ENCODE results near the gene PRR12.
A peak's percentile ranks its signal among the peaks of the same experiment; 100 is the strongest.
"Not testable (repeated sequence)": the region's sequence is repeated elsewhere in the genome, so short reads cannot be mapped to it uniquely, and the experiment has no call there.

PRR12 gene

DNA sequence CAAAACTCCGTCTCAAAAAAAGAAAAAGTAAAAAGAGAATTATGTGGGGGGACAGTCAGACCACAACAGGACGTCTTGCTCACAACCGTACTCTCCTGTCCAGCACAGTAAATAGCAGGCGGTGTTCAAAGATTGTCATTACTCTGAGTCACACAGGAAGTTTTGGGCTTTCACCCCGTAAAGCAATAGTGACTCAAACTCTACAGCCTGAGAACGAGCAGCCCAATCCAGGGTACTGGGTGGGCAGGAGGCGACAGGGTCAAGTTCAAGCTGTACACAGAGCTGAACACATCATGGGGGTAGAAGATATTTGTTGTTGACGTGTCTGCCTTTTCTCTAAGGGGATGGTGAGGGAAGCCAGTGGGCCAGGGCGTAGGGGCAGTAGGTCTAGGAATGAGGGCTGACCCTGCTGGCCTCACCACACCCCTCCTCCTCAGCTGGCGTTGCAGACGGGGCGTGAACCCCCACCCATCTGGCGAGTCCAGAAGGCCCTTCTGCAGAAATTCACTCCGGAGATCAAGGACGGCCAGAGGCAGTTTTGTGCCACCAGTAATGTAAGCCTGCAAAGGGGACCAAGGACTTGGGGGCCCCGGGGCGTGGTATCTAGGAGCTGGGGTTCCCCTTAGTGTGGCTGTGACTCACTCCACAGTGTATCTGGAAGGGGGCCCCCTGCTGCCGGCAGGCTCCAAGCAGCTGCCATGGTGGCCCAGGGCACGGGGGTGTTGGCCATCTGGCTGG is 23.3 kb downstream of the PRR12 start:
- Histone ChIP-seq H3K9me3 (ENCODE audit: control insufficient read depth in 2 of 2, low read length in 2 of 2) (no peaks in the 10 kb centered on the region), H3K36me3 (ENCODE audit: control insufficient read depth in 2 of 2, insufficient read depth in 2 of 2, low read length in 2 of 2) (peaks cover 42 to 50% of the 10 kb centered on the region in 2 donors), H3K4me3 (ENCODE audit: low read length in 2 of 2) (no peak overlapping the region), H3K27me3 (ENCODE audit: control insufficient read depth in 2 of 2, insufficient read depth in 2 of 2, low read length in 2 of 2) (no peaks in the 10 kb centered on the region), H3K4me1 (ENCODE audit: control insufficient read depth in 2 of 2, insufficient read depth in 2 of 2, low read length in 2 of 2) (peaks cover 0 to 7% of the 10 kb centered on the region in 2 donors), H3K27ac (ENCODE audit: low read depth in 2 of 2, low read length in 2 of 2) (peak overlapping the region in 1 of 2 donors; percentile 1), H3K9ac (ENCODE audit: low read depth in 1 of 2, low read length in 2 of 2) (no peak overlapping the region)

DNA sequence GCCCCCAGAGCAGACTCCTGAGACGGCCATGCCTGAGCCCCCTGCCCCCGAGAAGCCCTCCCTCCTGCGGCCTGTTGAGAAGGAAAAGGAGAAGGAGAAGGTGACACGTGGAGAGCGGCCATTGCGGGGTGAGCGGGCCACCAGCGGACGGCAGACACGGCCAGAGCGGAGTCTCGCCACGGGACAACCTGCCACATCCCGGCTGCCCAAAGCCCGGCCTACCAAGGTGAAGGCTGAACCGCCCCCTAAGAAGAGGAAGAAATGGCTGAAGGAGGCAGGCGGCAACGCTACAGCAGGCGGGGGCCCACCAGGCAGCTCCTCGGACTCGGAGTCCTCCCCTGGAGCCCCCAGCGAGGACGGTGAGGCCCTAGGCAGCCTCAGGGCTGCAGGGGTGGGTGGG is 24.9 kb downstream of the PRR12 start:
- H3K27me3 ChIP-seq (ENCODE audit: control insufficient read depth in 2 of 2, insufficient read depth in 2 of 2, low read length in 2 of 2): no peaks in the 10 kb centered on the region
- H3K9me3 ChIP-seq (ENCODE audit: control insufficient read depth in 2 of 2, low read length in 2 of 2): no peaks in the 10 kb centered on the region
- no peak overlapping the region for H3K9ac ChIP-seq (ENCODE audit: low read depth in 1 of 2, low read length in 2 of 2)
- H3K27ac ChIP-seq (ENCODE audit: low read depth in 2 of 2, low read length in 2 of 2): no peak overlapping the region
- peaks cover 0 to 7% of the 10 kb centered on the region in 2 donors for H3K4me1 ChIP-seq (ENCODE audit: control insufficient read depth in 2 of 2, insufficient read depth in 2 of 2, low read length in 2 of 2)
- H3K36me3 ChIP-seq (ENCODE audit: control insufficient read depth in 2 of 2, insufficient read depth in 2 of 2, low read length in 2 of 2): peaks cover 42 to 48% of the 10 kb centered on the region in 2 donors
- no peak overlapping the region for H3K4me3 ChIP-seq (ENCODE audit: low read length in 2 of 2)

DNA sequence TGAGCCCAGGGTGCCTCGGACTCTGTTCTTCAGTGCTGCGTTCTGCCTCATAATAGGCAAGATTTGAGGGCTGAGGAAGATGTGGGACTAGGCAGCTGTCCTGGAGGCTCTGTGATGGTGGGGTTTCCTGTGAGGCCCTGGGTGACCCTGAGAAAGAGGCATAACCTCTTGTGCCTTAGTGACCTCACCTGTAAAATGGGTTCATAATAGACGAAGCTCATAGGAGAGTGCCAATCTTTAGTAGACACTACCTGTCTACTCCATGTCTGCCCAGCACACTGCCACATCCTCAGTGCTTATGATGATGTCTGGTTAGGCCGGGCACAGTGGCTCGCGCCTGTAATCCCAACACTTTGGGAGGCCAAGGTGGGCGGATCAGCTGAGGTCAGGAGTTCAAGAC is 25.6 kb downstream of the PRR12 start:
- Histone ChIP-seq H3K9me3 (ENCODE audit: control insufficient read depth in 2 of 2, low read length in 2 of 2) (no peaks in the 10 kb centered on the region), H3K4me3 (ENCODE audit: low read length in 2 of 2) (no peak overlapping the region), H3K27ac (ENCODE audit: low read depth in 2 of 2, low read length in 2 of 2) (no peak overlapping the region), H3K9ac (ENCODE audit: low read depth in 1 of 2, low read length in 2 of 2) (no peak overlapping the region), H3K36me3 (ENCODE audit: control insufficient read depth in 2 of 2, insufficient read depth in 2 of 2, low read length in 2 of 2) (peaks cover 45 to 49% of the 10 kb centered on the region in 2 donors), H3K4me1 (ENCODE audit: control insufficient read depth in 2 of 2, insufficient read depth in 2 of 2, low read length in 2 of 2) (peaks cover 0 to 7% of the 10 kb centered on the region in 2 donors), H3K27me3 (ENCODE audit: control insufficient read depth in 2 of 2, insufficient read depth in 2 of 2, low read length in 2 of 2) (no peaks in the 10 kb centered on the region)

DNA sequence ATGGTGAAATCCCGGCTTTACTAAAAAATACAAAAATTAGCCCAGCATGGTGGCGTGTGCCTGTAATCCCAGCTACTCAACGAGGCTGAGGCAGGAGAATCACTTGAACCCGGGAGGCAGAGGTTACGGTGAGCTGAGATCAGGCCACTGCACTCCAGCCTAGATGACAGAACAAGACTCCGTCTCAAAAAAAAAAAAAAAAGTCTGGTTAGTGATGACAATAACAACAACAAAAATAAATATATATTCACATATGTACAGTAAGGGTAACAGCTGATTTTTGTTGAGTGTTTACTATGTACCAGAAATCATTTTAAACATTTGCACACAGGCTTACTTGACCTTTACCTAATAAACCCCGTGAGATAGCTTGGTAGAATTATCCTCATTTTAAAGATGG is 26.0 kb downstream of the PRR12 start:
- Histone ChIP-seq H3K27ac (ENCODE audit: low read depth in 2 of 2, low read length in 2 of 2) (no peak overlapping the region), H3K36me3 (ENCODE audit: control insufficient read depth in 2 of 2, insufficient read depth in 2 of 2, low read length in 2 of 2) (peaks cover 46 to 53% of the 10 kb centered on the region in 2 donors), H3K27me3 (ENCODE audit: control insufficient read depth in 2 of 2, insufficient read depth in 2 of 2, low read length in 2 of 2) (no peaks in the 10 kb centered on the region), H3K4me3 (ENCODE audit: low read length in 2 of 2) (no peak overlapping the region), H3K9me3 (ENCODE audit: control insufficient read depth in 2 of 2, low read length in 2 of 2) (no peaks in the 10 kb centered on the region), H3K9ac (ENCODE audit: low read depth in 1 of 2, low read length in 2 of 2) (no peak overlapping the region), H3K4me1 (ENCODE audit: control insufficient read depth in 2 of 2, insufficient read depth in 2 of 2, low read length in 2 of 2) (peaks cover 0 to 7% of the 10 kb centered on the region in 2 donors)

DNA sequence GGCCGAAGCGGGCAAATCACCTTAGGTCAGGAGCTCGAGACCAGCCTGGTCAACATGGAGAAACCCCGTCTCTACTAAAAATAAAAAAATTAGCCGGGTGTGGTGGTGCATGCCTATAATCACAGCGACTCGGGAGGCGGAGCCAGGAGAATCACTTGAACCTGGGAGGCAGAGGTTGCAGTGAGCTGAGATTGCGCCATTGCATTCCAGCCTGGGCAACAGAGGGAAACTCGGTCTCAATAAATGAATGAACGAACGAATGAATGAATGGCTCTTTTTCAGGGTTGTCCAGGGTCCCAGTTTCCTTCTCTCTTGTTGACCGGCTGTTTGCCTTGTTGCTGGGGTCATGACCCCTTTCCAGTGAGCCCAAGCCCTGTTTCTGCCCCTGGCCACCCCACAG is 26.9 kb downstream of the PRR12 start:
- not testable (repeated sequence) for H3K9me3 ChIP-seq (ENCODE audit: control insufficient read depth in 2 of 2, low read length in 2 of 2); H3K27me3 ChIP-seq (ENCODE audit: control insufficient read depth in 2 of 2, insufficient read depth in 2 of 2, low read length in 2 of 2); H3K4me3 ChIP-seq (ENCODE audit: low read length in 2 of 2); H3K9ac ChIP-seq (ENCODE audit: low read depth in 1 of 2, low read length in 2 of 2); H3K27ac ChIP-seq (ENCODE audit: low read depth in 2 of 2, low read length in 2 of 2); H3K4me1 ChIP-seq (ENCODE audit: control insufficient read depth in 2 of 2, insufficient read depth in 2 of 2, low read length in 2 of 2)
- peaks cover 42 to 53% of the 10 kb centered on the region in 2 donors for H3K36me3 ChIP-seq (ENCODE audit: control insufficient read depth in 2 of 2, insufficient read depth in 2 of 2, low read length in 2 of 2)

DNA sequence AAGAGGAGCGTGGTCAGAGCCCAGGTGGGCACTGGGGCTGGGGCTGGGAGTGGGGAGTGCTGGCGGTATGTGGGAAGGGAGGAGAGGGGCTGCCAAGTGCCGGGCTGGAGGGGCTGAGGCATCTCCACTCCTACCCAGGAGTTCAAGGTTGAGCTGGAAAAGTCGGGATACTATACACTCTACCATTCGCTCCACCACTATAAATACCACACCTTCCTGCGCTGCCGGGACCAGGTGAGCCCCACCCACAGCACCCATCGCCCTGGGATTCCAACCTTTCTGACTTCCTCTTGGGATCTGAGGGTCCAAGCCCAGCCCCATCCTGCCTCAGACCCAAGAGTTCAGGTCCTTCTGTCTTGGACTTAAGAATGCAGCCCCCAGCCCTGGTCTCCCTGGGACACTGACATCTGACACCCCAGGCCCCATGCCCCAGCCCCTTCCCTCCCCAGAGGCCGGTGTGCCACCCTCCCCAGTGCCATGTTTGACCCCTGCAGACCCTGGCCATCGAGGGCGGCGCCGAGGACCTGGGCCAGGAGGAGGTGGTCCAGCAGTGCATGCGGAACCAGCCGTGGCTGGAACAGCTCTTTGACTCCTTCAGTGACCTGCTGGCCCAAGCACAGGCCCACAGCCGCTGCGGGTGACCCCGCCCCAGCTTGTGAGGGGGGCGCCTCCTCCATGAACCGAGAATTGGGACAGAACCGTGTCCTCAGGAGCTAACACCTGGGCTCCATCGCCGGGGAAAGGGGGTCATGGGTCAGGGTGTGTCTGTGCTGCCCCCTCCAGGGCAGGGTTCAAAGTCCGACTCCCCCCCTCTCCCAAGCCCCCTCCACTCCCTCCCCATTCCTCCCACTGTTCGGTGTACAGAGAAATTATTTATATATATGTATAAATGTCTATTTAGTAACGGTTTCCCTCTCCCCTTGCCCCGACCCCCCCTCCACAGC is 34.3 kb downstream of the PRR12 start:
- peaks cover 15 to 26% of the 10 kb centered on the region in 2 donors for H3K36me3 ChIP-seq (ENCODE audit: control insufficient read depth in 2 of 2, insufficient read depth in 2 of 2, low read length in 2 of 2)
- H3K9ac ChIP-seq (ENCODE audit: low read depth in 1 of 2, low read length in 2 of 2): no peak overlapping the region
- H3K4me3 ChIP-seq (ENCODE audit: low read length in 2 of 2): no peak overlapping the region

DNA sequence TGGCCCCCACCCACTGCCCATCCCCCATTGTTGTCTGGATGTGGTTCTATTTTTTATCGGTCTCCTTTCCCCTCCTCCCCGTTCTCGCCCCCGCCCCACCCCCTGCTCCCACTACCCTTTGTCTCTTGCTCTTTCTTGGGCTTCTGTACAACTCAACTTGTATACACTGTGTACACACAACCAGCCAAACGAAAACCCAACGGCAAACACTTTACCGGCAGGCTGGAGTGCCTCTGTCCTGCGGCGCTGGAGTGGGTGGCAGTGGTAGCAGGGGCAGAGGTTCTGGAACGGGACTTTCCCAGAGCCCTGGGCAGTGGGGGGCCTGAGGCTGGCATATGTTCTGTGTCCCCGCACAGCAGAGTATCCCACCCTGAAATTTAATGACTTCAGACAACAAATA is 35.2 kb downstream of the PRR12 start:
- Histone ChIP-seq H3K9me3 (ENCODE audit: control insufficient read depth in 2 of 2, low read length in 2 of 2) (no peaks in the 10 kb centered on the region), H3K4me1 (ENCODE audit: control insufficient read depth in 2 of 2, insufficient read depth in 2 of 2, low read length in 2 of 2) (no peaks in the 10 kb centered on the region), H3K27me3 (ENCODE audit: control insufficient read depth in 2 of 2, insufficient read depth in 2 of 2, low read length in 2 of 2) (no peaks in the 10 kb centered on the region), H3K36me3 (ENCODE audit: control insufficient read depth in 2 of 2, insufficient read depth in 2 of 2, low read length in 2 of 2) (peaks cover 14 to 24% of the 10 kb centered on the region in 2 donors), H3K27ac (ENCODE audit: low read depth in 2 of 2, low read length in 2 of 2) (no peak overlapping the region), H3K4me3 (ENCODE audit: low read length in 2 of 2) (no peak overlapping the region), H3K9ac (ENCODE audit: low read depth in 1 of 2, low read length in 2 of 2) (no peak overlapping the region)

More for the DNA sequence above, 34.3 kb downstream of the PRR12 start:
- Histone ChIP-seq H3K27ac (ENCODE audit: low read depth in 2 of 2, low read length in 2 of 2) (no peak overlapping the region), H3K9me3 (ENCODE audit: control insufficient read depth in 2 of 2, low read length in 2 of 2) (no peaks in the 10 kb centered on the region), H3K27me3 (ENCODE audit: control insufficient read depth in 2 of 2, insufficient read depth in 2 of 2, low read length in 2 of 2) (no peaks in the 10 kb centered on the region), H3K4me1 (ENCODE audit: control insufficient read depth in 2 of 2, insufficient read depth in 2 of 2, low read length in 2 of 2) (no peaks in the 10 kb centered on the region)

DNA sequence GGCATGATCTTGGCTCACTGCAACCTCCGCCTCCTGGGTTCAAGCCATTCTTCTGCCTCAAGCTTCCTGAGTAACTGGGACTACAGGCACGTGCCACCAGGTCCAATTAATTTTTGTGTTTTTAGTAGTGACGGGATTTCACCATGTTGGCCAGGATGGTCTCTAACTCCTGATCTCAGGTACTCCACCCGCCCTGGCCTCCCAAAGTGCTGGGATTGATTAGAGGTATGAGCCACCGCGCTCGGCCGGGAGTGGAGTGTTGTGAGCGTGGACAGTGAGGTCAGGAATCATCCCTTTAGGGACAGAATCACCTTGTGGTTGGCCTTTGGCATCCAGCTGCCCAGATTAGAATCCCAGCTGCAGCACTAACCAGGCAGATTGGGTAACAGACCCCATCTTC is 38.7 kb downstream of the PRR12 start:
- Histone ChIP-seq H3K9ac (ENCODE audit: low read depth in 1 of 2, low read length in 2 of 2) (no peak overlapping the region), H3K27me3 (ENCODE audit: control insufficient read depth in 2 of 2, insufficient read depth in 2 of 2, low read length in 2 of 2) (no peaks in the 10 kb centered on the region), H3K27ac (ENCODE audit: low read depth in 2 of 2, low read length in 2 of 2) (no peak overlapping the region), H3K4me1 (ENCODE audit: control insufficient read depth in 2 of 2, insufficient read depth in 2 of 2, low read length in 2 of 2) (no peaks in the 10 kb centered on the region), H3K4me3 (ENCODE audit: low read length in 2 of 2) (no peak overlapping the region), H3K9me3 (ENCODE audit: control insufficient read depth in 2 of 2, low read length in 2 of 2) (no peaks in the 10 kb centered on the region), H3K36me3 (ENCODE audit: control insufficient read depth in 2 of 2, insufficient read depth in 2 of 2, low read length in 2 of 2) (peaks cover 8 to 11% of the 10 kb centered on the region in 2 donors)

DNA sequence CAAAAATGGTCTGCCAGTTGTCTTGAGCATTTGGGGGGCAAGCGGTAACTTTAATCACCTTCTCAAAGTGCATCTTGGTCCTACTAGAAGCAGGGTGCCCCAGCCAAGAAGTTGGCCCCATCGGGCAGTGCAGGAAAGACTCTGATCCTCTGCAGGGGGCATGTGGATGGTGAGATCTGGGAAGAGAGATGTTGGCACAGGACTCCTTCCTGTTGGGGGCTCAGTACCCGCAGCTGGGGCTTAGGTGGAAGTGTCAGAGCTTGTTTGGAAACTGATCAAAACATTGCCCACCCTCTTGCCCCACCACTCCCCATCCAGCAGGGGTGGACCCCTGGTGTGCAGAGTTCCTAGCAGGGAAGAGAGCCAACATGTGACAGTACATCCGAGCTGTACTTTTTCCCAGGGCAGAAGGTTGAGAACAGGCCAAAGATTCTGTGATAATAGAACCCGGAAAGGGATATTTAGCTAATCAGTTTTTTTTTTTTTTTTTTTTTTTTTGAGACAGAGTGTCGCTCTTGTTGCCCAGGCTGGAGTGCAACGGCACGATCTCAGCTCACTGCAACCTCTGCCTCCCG is 40.1 kb downstream of the PRR12 start:
- Histone ChIP-seq H3K36me3 (ENCODE audit: control insufficient read depth in 2 of 2, insufficient read depth in 2 of 2, low read length in 2 of 2) (peaks cover 3 to 7% of the 10 kb centered on the region in 2 donors), H3K9me3 (ENCODE audit: control insufficient read depth in 2 of 2, low read length in 2 of 2) (no peaks in the 10 kb centered on the region), H3K27me3 (ENCODE audit: control insufficient read depth in 2 of 2, insufficient read depth in 2 of 2, low read length in 2 of 2) (no peaks in the 10 kb centered on the region), H3K4me3 (ENCODE audit: low read length in 2 of 2) (no peak overlapping the region), H3K4me1 (ENCODE audit: control insufficient read depth in 2 of 2, insufficient read depth in 2 of 2, low read length in 2 of 2) (no peaks in the 10 kb centered on the region), H3K9ac (ENCODE audit: low read depth in 1 of 2, low read length in 2 of 2) (no peak overlapping the region), H3K27ac (ENCODE audit: low read depth in 2 of 2, low read length in 2 of 2) (no peak overlapping the region)
